ENCODE results near the gene METAP1D.

Gene METAP1D

GRCh38 chr2:172013396-172013795 is 13.6 kb downstream of the METAP1D start:
- H3K36me3 ChIP-seq (ENCODE audit: control insufficient read depth in 2 of 2, insufficient read depth in 2 of 2, low read length in 2 of 2) = no peaks in the 10 kb centered on the region
- H3K9ac ChIP-seq (ENCODE audit: low read depth in 1 of 2, low read length in 2 of 2) = no peak overlapping the region
- H3K4me1 ChIP-seq (ENCODE audit: control insufficient read depth in 2 of 2, insufficient read depth in 2 of 2, low read length in 2 of 2) = no peaks in the 10 kb centered on the region
- no peaks in the 10 kb centered on the region for H3K9me3 ChIP-seq (ENCODE audit: control insufficient read depth in 2 of 2, low read length in 2 of 2)
- H3K27me3 ChIP-seq (ENCODE audit: control insufficient read depth in 2 of 2, insufficient read depth in 2 of 2, low read length in 2 of 2) = no peaks in the 10 kb centered on the region
- H3K27ac ChIP-seq (ENCODE audit: low read depth in 2 of 2, low read length in 2 of 2) = no peak overlapping the region
- H3K4me3 ChIP-seq (ENCODE audit: low read length in 2 of 2) = no peak overlapping the region

GRCh38 chr2:172021074-172021931 is 21.6 kb downstream of the METAP1D start:
- Histone ChIP-seq H3K27me3 (ENCODE audit: control insufficient read depth in 2 of 2, insufficient read depth in 2 of 2, low read length in 2 of 2) (no peaks in the 10 kb centered on the region), H3K36me3 (ENCODE audit: control insufficient read depth in 2 of 2, insufficient read depth in 2 of 2, low read length in 2 of 2) (no peaks in the 10 kb centered on the region), H3K4me1 (ENCODE audit: control insufficient read depth in 2 of 2, insufficient read depth in 2 of 2, low read length in 2 of 2) (peaks cover 2 to 4% of the 10 kb centered on the region in 2 donors), H3K27ac (ENCODE audit: low read depth in 2 of 2, low read length in 2 of 2) (no peak overlapping the region), H3K9ac (ENCODE audit: low read depth in 1 of 2, low read length in 2 of 2) (no peak overlapping the region), H3K9me3 (ENCODE audit: control insufficient read depth in 2 of 2, low read length in 2 of 2) (no peaks in the 10 kb centered on the region), H3K4me3 (ENCODE audit: low read length in 2 of 2) (no peak overlapping the region)

GRCh38 chr2:172021955-172022354 is 22.2 kb downstream of the METAP1D start:
- H3K27ac ChIP-seq (ENCODE audit: low read depth in 2 of 2, low read length in 2 of 2) = no peak overlapping the region

GRCh38 chr2:172031536-172031935 is 31.8 kb downstream of the METAP1D start:
- H3K4me3 ChIP-seq (ENCODE audit: low read length in 2 of 2) = no peak overlapping the region
- no peaks in the 10 kb centered on the region for H3K36me3 ChIP-seq (ENCODE audit: control insufficient read depth in 2 of 2, insufficient read depth in 2 of 2, low read length in 2 of 2)
- H3K9me3 ChIP-seq (ENCODE audit: control insufficient read depth in 2 of 2, low read length in 2 of 2) = no peaks in the 10 kb centered on the region
- no peaks in the 10 kb centered on the region for H3K27me3 ChIP-seq (ENCODE audit: control insufficient read depth in 2 of 2, insufficient read depth in 2 of 2, low read length in 2 of 2)
- H3K9ac ChIP-seq (ENCODE audit: low read depth in 1 of 2, low read length in 2 of 2) = no peak overlapping the region
- H3K4me1 ChIP-seq (ENCODE audit: control insufficient read depth in 2 of 2, insufficient read depth in 2 of 2, low read length in 2 of 2) = no peaks in the 10 kb centered on the region
- no peak overlapping the region for H3K27ac ChIP-seq (ENCODE audit: low read depth in 2 of 2, low read length in 2 of 2)

More at GRCh38 chr2:172021955-172022354, 22.2 kb downstream of the METAP1D start:
- Histone ChIP-seq H3K27me3 (ENCODE audit: control insufficient read depth in 2 of 2, insufficient read depth in 2 of 2, low read length in 2 of 2) (no peaks in the 10 kb centered on the region), H3K4me3 (ENCODE audit: low read length in 2 of 2) (no peak overlapping the region), H3K9me3 (ENCODE audit: control insufficient read depth in 2 of 2, low read length in 2 of 2) (no peaks in the 10 kb centered on the region), H3K9ac (ENCODE audit: low read depth in 1 of 2, low read length in 2 of 2) (no peak overlapping the region), H3K4me1 (ENCODE audit: control insufficient read depth in 2 of 2, insufficient read depth in 2 of 2, low read length in 2 of 2) (peaks cover 2 to 4% of the 10 kb centered on the region in 2 donors), H3K36me3 (ENCODE audit: control insufficient read depth in 2 of 2, insufficient read depth in 2 of 2, low read length in 2 of 2) (no peaks in the 10 kb centered on the region)

- no peak overlapping the region for H3K4me3 ChIP-seq (ENCODE audit: low read length in 2 of 2)
- H3K27ac ChIP-seq (ENCODE audit: low read depth in 2 of 2, low read length in 2 of 2) = no peak overlapping the region
- H3K9me3 ChIP-seq (ENCODE audit: control insufficient read depth in 2 of 2, low read length in 2 of 2) = no peaks in the 10 kb centered on the region
- H3K9ac ChIP-seq (ENCODE audit: low read depth in 1 of 2, low read length in 2 of 2) = no peak overlapping the region
- no peaks in the 10 kb centered on the region for H3K4me1 ChIP-seq (ENCODE audit: control insufficient read depth in 2 of 2, insufficient read depth in 2 of 2, low read length in 2 of 2)
- H3K36me3 ChIP-seq (ENCODE audit: control insufficient read depth in 2 of 2, insufficient read depth in 2 of 2, low read length in 2 of 2) = no peaks in the 10 kb centered on the region
- no peaks in the 10 kb centered on the region for H3K27me3 ChIP-seq (ENCODE audit: control insufficient read depth in 2 of 2, insufficient read depth in 2 of 2, low read length in 2 of 2)
These were observed 38.4 kb downstream of the METAP1D start for GRCh38 chr2:172038121-172038520.

GRCh38 chr2:172038604-172039003 is 38.9 kb downstream of the METAP1D start:
- Histone ChIP-seq H3K4me3 (ENCODE audit: low read length in 2 of 2) (no peak overlapping the region), H3K27ac (ENCODE audit: low read depth in 2 of 2, low read length in 2 of 2) (no peak overlapping the region), H3K9ac (ENCODE audit: low read depth in 1 of 2, low read length in 2 of 2) (no peak overlapping the region), H3K9me3 (ENCODE audit: control insufficient read depth in 2 of 2, low read length in 2 of 2) (no peaks in the 10 kb centered on the region), H3K27me3 (ENCODE audit: control insufficient read depth in 2 of 2, insufficient read depth in 2 of 2, low read length in 2 of 2) (no peaks in the 10 kb centered on the region), H3K4me1 (ENCODE audit: control insufficient read depth in 2 of 2, insufficient read depth in 2 of 2, low read length in 2 of 2) (no peaks in the 10 kb centered on the region), H3K36me3 (ENCODE audit: control insufficient read depth in 2 of 2, insufficient read depth in 2 of 2, low read length in 2 of 2) (no peaks in the 10 kb centered on the region)

- H3K9me3 ChIP-seq (ENCODE audit: control insufficient read depth in 2 of 2, low read length in 2 of 2) = no peaks in the 10 kb centered on the region
- H3K27me3 ChIP-seq (ENCODE audit: control insufficient read depth in 2 of 2, insufficient read depth in 2 of 2, low read length in 2 of 2) = no peaks in the 10 kb centered on the region
- no peak overlapping the region for H3K27ac ChIP-seq (ENCODE audit: low read depth in 2 of 2, low read length in 2 of 2)
- H3K36me3 ChIP-seq (ENCODE audit: control insufficient read depth in 2 of 2, insufficient read depth in 2 of 2, low read length in 2 of 2) = no peaks in the 10 kb centered on the region
- no peak overlapping the region for H3K9ac ChIP-seq (ENCODE audit: low read depth in 1 of 2, low read length in 2 of 2)
- no peaks in the 10 kb centered on the region for H3K4me1 ChIP-seq (ENCODE audit: control insufficient read depth in 2 of 2, insufficient read depth in 2 of 2, low read length in 2 of 2)
- no peak overlapping the region for H3K4me3 ChIP-seq (ENCODE audit: low read length in 2 of 2)
These were observed 39.4 kb downstream of the METAP1D start for GRCh38 chr2:172039011-172039704.

GRCh38 chr2:172040311-172040710 is 40.6 kb downstream of the METAP1D start:
- Histone ChIP-seq H3K27ac (ENCODE audit: low read depth in 2 of 2, low read length in 2 of 2) (no peak overlapping the region), H3K9ac (ENCODE audit: low read depth in 1 of 2, low read length in 2 of 2) (no peak overlapping the region), H3K4me3 (ENCODE audit: low read length in 2 of 2) (no peak overlapping the region), H3K9me3 (ENCODE audit: control insufficient read depth in 2 of 2, low read length in 2 of 2) (no peaks in the 10 kb centered on the region), H3K36me3 (ENCODE audit: control insufficient read depth in 2 of 2, insufficient read depth in 2 of 2, low read length in 2 of 2) (no peaks in the 10 kb centered on the region), H3K27me3 (ENCODE audit: control insufficient read depth in 2 of 2, insufficient read depth in 2 of 2, low read length in 2 of 2) (no peaks in the 10 kb centered on the region), H3K4me1 (ENCODE audit: control insufficient read depth in 2 of 2, insufficient read depth in 2 of 2, low read length in 2 of 2) (no peaks in the 10 kb centered on the region)

GRCh38 chr2:172046080-172046678 is 46.4 kb downstream of the METAP1D start:
- H3K4me3 ChIP-seq (ENCODE audit: low read length in 2 of 2) = no peak overlapping the region
- H3K27me3 ChIP-seq (ENCODE audit: control insufficient read depth in 2 of 2, insufficient read depth in 2 of 2, low read length in 2 of 2) = no peaks in the 10 kb centered on the region
- no peak overlapping the region for H3K27ac ChIP-seq (ENCODE audit: low read depth in 2 of 2, low read length in 2 of 2)

More at GRCh38 chr2:172046080-172046678, 46.4 kb downstream of the METAP1D start:
- no peaks in the 10 kb centered on the region for H3K9me3 ChIP-seq (ENCODE audit: control insufficient read depth in 2 of 2, low read length in 2 of 2)
- H3K36me3 ChIP-seq (ENCODE audit: control insufficient read depth in 2 of 2, insufficient read depth in 2 of 2, low read length in 2 of 2) = no peaks in the 10 kb centered on the region
- no peaks in the 10 kb centered on the region for H3K4me1 ChIP-seq (ENCODE audit: control insufficient read depth in 2 of 2, insufficient read depth in 2 of 2, low read length in 2 of 2)
- H3K9ac ChIP-seq (ENCODE audit: low read depth in 1 of 2, low read length in 2 of 2) = no peak overlapping the region

All from mucosa of rectum (tissue), 2 donors.